SW480 (cell line): Measurements from ENCODE around the gene TOX3.

Source experiments
- DNase-seq: peaks from one replicate; pipeline ENCODE4 v3.0.0-alpha.2; 2016; ENCODE audit warnings: low spot score

The TOX3 gene

GRCh38 chr16:52492789-52493357 lies 54.1 kb downstream of the TOX3 start:
- DNase-seq, result peak; percentile 51

- DNase-seq, result no peak
Observed at GRCh38 chr16:52491216-52491615, 55.7 kb downstream of the TOX3 start.

GRCh38 chr16:52489894-52490293 lies 57.0 kb downstream of the TOX3 start:
- no peak for DNase-seq

- no peak for DNase-seq
Observed at GRCh38 chr16:52488837-52489289, 58.1 kb downstream of the TOX3 start.

GRCh38 chr16:52487849-52488457 lies 59.0 kb downstream of the TOX3 start:
- no peak for DNase-seq

GRCh38 chr16:52480237-52480636 lies 66.7 kb downstream of the TOX3 start:
- no peak for DNase-seq

- no peak for DNase-seq
Observed at GRCh38 chr16:52476111-52476510, 70.8 kb downstream of the TOX3 start.

GRCh38 chr16:52474679-52475078 lies 72.3 kb downstream of the TOX3 start:
- no peak for DNase-seq

GRCh38 chr16:52473096-52473495 lies 73.8 kb downstream of the TOX3 start:
- no peak for DNase-seq

GRCh38 chr16:52471650-52472370 lies 75.1 kb downstream of the TOX3 start:
- no peak for DNase-seq

- DNase-seq, result no peak
Observed at GRCh38 chr16:52470585-52470984, 76.4 kb downstream of the TOX3 start.

GRCh38 chr16:52469775-52470174 lies 77.2 kb downstream of the TOX3 start:
- peak; percentile 60 for DNase-seq

- no peak for DNase-seq
Observed at GRCh38 chr16:52469091-52469490, 77.9 kb downstream of the TOX3 start.

GRCh38 chr16:52467753-52468152 lies 79.2 kb downstream of the TOX3 start:
- no peak for DNase-seq

- no peak for DNase-seq
Observed at GRCh38 chr16:52466994-52467393, 79.9 kb downstream of the TOX3 start.

GRCh38 chr16:52465711-52466267 lies 81.2 kb downstream of the TOX3 start:
- no peak for DNase-seq

- DNase-seq, result no peak
Observed at GRCh38 chr16:52463904-52464303, 83.0 kb downstream of the TOX3 start.

GRCh38 chr16:52462816-52463215 lies 84.1 kb downstream of the TOX3 start:
- DNase-seq, result no peak

GRCh38 chr16:52460639-52461178 lies 86.2 kb downstream of the TOX3 start:
- DNase-seq, result no peak

GRCh38 chr16:52456368-52456767 lies 90.6 kb downstream of the TOX3 start:
- DNase-seq, result peak; percentile 92

GRCh38 chr16:52455549-52456277 lies 91.2 kb downstream of the TOX3 start:
- DNase-seq, result no peak

- DNase-seq, result no peak
Observed at GRCh38 chr16:52453644-52454043, 93.3 kb downstream of the TOX3 start.
